Measurements from ENCODE around the gene AEN.

DNA sequence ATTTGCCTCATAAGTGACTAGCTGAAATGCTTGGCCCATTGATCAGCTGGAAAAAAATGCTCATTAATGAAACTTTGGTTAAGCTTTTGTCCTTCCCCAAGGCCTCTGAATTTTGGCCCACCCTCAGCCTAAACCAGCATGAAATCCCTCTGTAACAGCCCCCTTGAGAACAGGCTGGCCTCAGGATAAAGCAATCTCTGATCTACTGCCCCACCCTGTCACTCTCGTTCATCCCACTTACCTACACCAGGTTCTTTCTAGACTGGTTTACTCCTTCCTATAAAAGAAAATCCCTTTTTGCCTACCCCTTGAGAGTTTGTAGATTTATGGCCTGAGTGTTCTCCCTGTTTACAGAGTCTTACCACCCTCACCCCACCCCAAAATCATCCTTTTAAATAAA, 3.4 kb upstream of the AEN start:
- TF ChIP-seq, protein P1, sequence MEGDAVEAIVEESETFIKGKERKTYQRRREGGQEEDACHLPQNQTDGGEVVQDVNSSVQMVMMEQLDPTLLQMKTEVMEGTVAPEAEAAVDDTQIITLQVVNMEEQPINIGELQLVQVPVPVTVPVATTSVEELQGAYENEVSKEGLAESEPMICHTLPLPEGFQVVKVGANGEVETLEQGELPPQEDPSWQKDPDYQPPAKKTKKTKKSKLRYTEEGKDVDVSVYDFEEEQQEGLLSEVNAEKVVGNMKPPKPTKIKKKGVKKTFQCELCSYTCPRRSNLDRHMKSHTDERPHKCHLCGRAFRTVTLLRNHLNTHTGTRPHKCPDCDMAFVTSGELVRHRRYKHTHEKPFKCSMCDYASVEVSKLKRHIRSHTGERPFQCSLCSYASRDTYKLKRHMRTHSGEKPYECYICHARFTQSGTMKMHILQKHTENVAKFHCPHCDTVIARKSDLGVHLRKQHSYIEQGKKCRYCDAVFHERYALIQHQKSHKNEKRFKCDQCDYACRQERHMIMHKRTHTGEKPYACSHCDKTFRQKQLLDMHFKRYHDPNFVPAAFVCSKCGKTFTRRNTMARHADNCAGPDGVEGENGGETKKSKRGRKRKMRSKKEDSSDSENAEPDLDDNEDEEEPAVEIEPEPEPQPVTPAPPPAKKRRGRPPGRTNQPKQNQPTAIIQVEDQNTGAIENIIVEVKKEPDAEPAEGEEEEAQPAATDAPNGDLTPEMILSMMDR (IDR thresholded peaks at IDR 0.05), result no peak
- TF ChIP-seq EP300 (IDR thresholded peaks at IDR 0.05), result no peak
